H9 (cell line): ENCODE measurements around the gene SH2B2. TPM values are rescaled to one million over a fixed set of nuclear protein-coding genes. Genes with fewer than 3 reads are reported as not detected.

ENCODE experiments used
- DNase-seq: peaks from one replicate; pipeline ENCODE4 v3.0.0-alpha.2; 2017
- H2AFZ ChIP-seq: one replicate; pipeline ENCODE4 v1.6.1; 2013; ENCODE audit warnings: mild to moderate bottlenecking, low read length, control low read depth, moderate library complexity
- H2AK5ac ChIP-seq: 2 replicates; pipeline ENCODE4 v1.6.1; 2013; ENCODE audit warnings: low read length, control low read depth, mixed read lengths; ENCODE audit not compliant: insufficient read length
- H2BK120ac ChIP-seq: one replicate; pipeline ENCODE4 v1.6.1; 2013; ENCODE audit warnings: low read depth, mild to moderate bottlenecking, low read length, control low read depth, inconsistent platforms; ENCODE audit not compliant: poor library complexity, severe bottlenecking
- H2BK12ac ChIP-seq: 2 replicates; pipeline ENCODE4 v1.6.1; 2013; ENCODE audit warnings: low read length, control low read depth, mixed read lengths, low read depth; ENCODE audit not compliant: insufficient read length
- H2BK15ac ChIP-seq: 2 replicates; pipeline ENCODE4 v1.6.1; 2013; ENCODE audit warnings: low read depth, low read length, control low read depth
- H2BK20ac ChIP-seq: one replicate; pipeline ENCODE4 v1.6.1; 2013; ENCODE audit warnings: low read depth, mild to moderate bottlenecking, low read length, control low read depth, inconsistent platforms; ENCODE audit not compliant: poor library complexity, severe bottlenecking
- H2BK5ac ChIP-seq: 2 replicates; pipeline ENCODE4 v1.6.1; 2013; ENCODE audit warnings: low read length, control low read depth, mixed read lengths; ENCODE audit not compliant: insufficient read length
- H3K14ac ChIP-seq: 2 replicates; pipeline ENCODE4 v1.6.1; 2013; ENCODE audit warnings: low read length, control low read depth; ENCODE audit not compliant: insufficient read depth
- H3K18ac ChIP-seq: 2 replicates; pipeline ENCODE4 v1.6.1; 2013; ENCODE audit warnings: low read depth, mild to moderate bottlenecking, mixed read lengths, low read length, control low read depth; ENCODE audit not compliant: insufficient read length
- H3K23ac ChIP-seq: 2 replicates; pipeline ENCODE4 v1.6.1; 2013; ENCODE audit warnings: low read length, control low read depth, mixed read lengths, low read depth; ENCODE audit not compliant: insufficient read length
- H3K23me2 ChIP-seq: 2 replicates; pipeline ENCODE4 v1.6.1; 2013; ENCODE audit warnings: low read depth, mild to moderate bottlenecking, mixed read lengths, low read length, control low read depth; ENCODE audit not compliant: insufficient read length, poor library complexity, severe bottlenecking
- H3K27ac ChIP-seq: 2 replicates; pipeline ENCODE4 v1.5.1; 2013; ENCODE audit warnings: low read length, control low read depth, mixed read lengths, low read depth; ENCODE audit not compliant: insufficient read length
- H3K27me3 ChIP-seq: 2 replicates; pipeline ENCODE4 v1.6.1; 2013; ENCODE audit warnings: low read length, control low read depth, inconsistent platforms; ENCODE audit not compliant: insufficient read depth
- H3K4ac ChIP-seq: 2 replicates; pipeline ENCODE4 v1.6.1; 2013; ENCODE audit warnings: low read depth, mild to moderate bottlenecking, control low read depth, inconsistent platforms, low read length, moderate library complexity
- H3K4me1 ChIP-seq: 2 replicates; pipeline ENCODE4 v1.6.1; 2013; ENCODE audit warnings: low read length, control low read depth, inconsistent platforms; ENCODE audit not compliant: insufficient read depth
- H3K4me2 ChIP-seq: 2 replicates; pipeline ENCODE4 v1.6.1; 2013; ENCODE audit warnings: low read length, control low read depth, mixed read lengths; ENCODE audit not compliant: insufficient read length, insufficient read depth
- H3K56ac ChIP-seq: 2 replicates; pipeline ENCODE4 v1.6.1; 2013; ENCODE audit warnings: low read depth, mild to moderate bottlenecking, mixed read lengths, low read length, control low read depth; ENCODE audit not compliant: insufficient read length
- H3K79me1 ChIP-seq: 2 replicates; pipeline ENCODE4 v1.6.1; 2013; ENCODE audit warnings: low read depth, mild to moderate bottlenecking, moderate library complexity, low read length, control low read depth, inconsistent platforms; ENCODE audit not compliant: insufficient read depth, poor library complexity, severe bottlenecking
- H3K79me2 ChIP-seq: 2 replicates; pipeline ENCODE4 v1.6.1; 2013; ENCODE audit warnings: low read length, control low read depth, inconsistent platforms; ENCODE audit not compliant: insufficient read depth
- H3K9ac ChIP-seq: 2 replicates; pipeline ENCODE4 v1.6.1; 2013; ENCODE audit warnings: low read length, control low read depth, mixed read lengths; ENCODE audit not compliant: insufficient read length; ENCODE audit errors: extremely low read depth
- H3K9me3 ChIP-seq: one replicate; pipeline ENCODE4 v1.6.1; 2013; ENCODE audit warnings: low read depth, low read length, inconsistent platforms; ENCODE audit not compliant: control insufficient read depth
- H3T11ph ChIP-seq: one replicate; pipeline ENCODE4 v1.6.1; 2013; ENCODE audit warnings: mild to moderate bottlenecking, low read length, control low read depth, inconsistent platforms
- H4K20me1 ChIP-seq: one replicate; pipeline ENCODE4 v1.6.1; 2013; ENCODE audit not compliant: control insufficient read depth, insufficient read length, insufficient read depth
- H4K5ac ChIP-seq: 2 replicates; pipeline ENCODE4 v1.6.1; 2013; ENCODE audit warnings: low read depth, mild to moderate bottlenecking, mixed read lengths, low read length, control low read depth; ENCODE audit not compliant: insufficient read length
- H4K8ac ChIP-seq: replicated peaks from 2 replicates; pipeline ENCODE4 v1.6.1; 2013; ENCODE audit warnings: low read length, control low read depth, mixed read lengths, low read depth; ENCODE audit not compliant: insufficient read length
- H4K91ac ChIP-seq: 2 replicates; pipeline ENCODE4 v1.6.1; 2013; ENCODE audit warnings: low read depth, mild to moderate bottlenecking, moderate library complexity, mixed read lengths, low read length, control low read depth; ENCODE audit not compliant: insufficient read length
- H3K27ac Mint-ChIP-seq, 3 experiments: 2 replicates in 2 of 3; 3 replicates in 1 of 3; pipeline ENCODE4 v1.8.0; 2020 to 2021; ENCODE audit warnings: mixed read lengths in 3 of 3, mild to moderate bottlenecking in 1 of 3, moderate library complexity in 1 of 3
- H3K27me3 Mint-ChIP-seq: 2 replicates; pipeline ENCODE4 v1.8.0; 2021; ENCODE audit warnings: low read depth, mild to moderate bottlenecking, moderate library complexity, mixed read lengths
- H3K36me3 Mint-ChIP-seq, 3 experiments: 2 replicates in 2 of 3; 3 replicates in 1 of 3; pipeline ENCODE4 v1.8.0; 2020 to 2021; ENCODE audit warnings: low read depth in 3 of 3, mixed read lengths in 3 of 3; ENCODE audit not compliant: insufficient read depth in 1 of 3
- H3K4me1 Mint-ChIP-seq, 2 experiments: 2 replicates each; pipeline ENCODE4 v1.8.0; 2020; ENCODE audit warnings: mixed read lengths in 2 of 2
- H3K4me3 Mint-ChIP-seq, 2 experiments: 2 replicates in 1 of 2; 3 replicates in 1 of 2; pipeline ENCODE4 v1.8.0; 2020 to 2021; ENCODE audit warnings: mild to moderate bottlenecking in 2 of 2, mixed read lengths in 2 of 2, moderate library complexity in 1 of 2
- H3K9me3 Mint-ChIP-seq, 2 experiments: 2 replicates in 1 of 2; 3 replicates in 1 of 2; pipeline ENCODE4 v1.8.0; 2020; ENCODE audit warnings: mild to moderate bottlenecking in 2 of 2, mixed read lengths in 2 of 2, moderate library complexity in 1 of 2
- WGBS: extraction: QIAGEN DNeasy Blood & Tissue Kit; methylation state at CpG from one replicate; pipeline ENCODE4 v1.1.7; 2013; ENCODE audit warnings: missing lambda C conversion rate, low lambda C conversion rate, mixed read lengths; ENCODE audit not compliant: insufficient read length; ENCODE audit errors: extremely low coverage; 5-methylcytosine and 5-hydroxymethylcytosine counted together
- long read RNA-seq: library from polyadenylated mRNA; unstranded; transcript quantifications from one replicate; pipeline ENCODE4 v2.0.0, GENCODE V29; 2020
- total RNA-seq: library from RNA; stranded (reverse); gene quantifications from 2 replicates; pipeline ENCODE4 v1.2.1, GENCODE V29; 2021
- TF ChIP-seq, protein P1 (sequence below): fragments of 200-600 bp; sonication (generic); conservative IDR thresholded peaks from 3 replicates; pipeline ENCODE4 v1.8.0; 2021; ENCODE audit warnings: antibody characterized with exemption, mild to moderate bottlenecking

SH2B2 gene
- 9.4 and 10.4 TPM in 2 replicates for total RNA-seq
- long read RNA-seq, partial matches to known transcripts: 0 of 1 reads
- long read RNA-seq, other reads (novel, unspliced or antisense): 1 of 1 reads

DNA sequence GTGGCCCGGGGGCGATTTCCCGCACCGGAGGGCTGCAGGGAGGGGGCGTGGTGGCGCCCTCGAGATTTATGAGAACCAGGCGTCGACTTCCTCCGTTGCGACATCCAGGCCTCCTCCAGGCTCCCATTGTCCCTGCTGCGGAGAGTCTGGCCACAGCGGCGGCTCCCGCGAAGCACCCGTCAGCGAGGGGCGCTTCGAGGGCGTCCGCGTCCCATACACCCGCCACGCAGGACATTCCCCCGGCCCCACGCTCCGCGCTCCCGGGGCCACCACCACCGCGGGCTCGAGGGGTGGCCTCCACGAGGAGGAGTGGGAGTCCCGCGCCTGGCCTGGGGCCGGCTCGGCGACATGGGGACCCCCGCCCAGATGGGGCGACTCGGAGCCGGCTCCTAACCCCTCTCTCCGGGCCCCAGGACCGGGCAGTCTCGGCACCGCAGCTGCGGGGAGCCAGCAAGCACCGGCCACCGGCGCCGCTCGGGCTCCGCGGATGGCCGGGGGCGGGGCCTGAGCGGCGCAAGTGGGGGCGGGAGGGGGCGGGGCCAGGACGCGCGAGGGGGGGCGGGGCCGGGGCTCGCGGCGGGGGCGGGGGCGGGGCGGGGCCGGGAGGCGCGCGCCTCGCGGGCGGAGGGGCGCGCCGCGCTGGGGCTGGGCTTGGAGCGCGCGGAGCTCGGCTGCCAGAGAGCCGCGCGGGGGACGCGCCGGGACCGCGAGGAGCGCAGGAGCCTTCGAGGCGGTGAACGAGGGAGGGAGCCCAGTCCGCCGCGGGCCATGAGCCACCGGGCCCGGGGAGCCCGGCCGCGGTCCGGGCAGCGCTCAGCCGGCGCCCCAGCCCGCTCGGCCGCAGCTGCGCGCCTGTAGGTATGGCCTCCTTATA lies at the start of gene SH2B2:
SH2B2 (plus strand) TSS at position 632 of the 874 bp plus-strand sequence. CDS start 13,683 bp downstream, outside the sequence.
- H3K18ac ChIP-seq: peak within 1 kb of the TSS; percentile 31
- WGBS: no CpG with 5 or more reads among the region's 116 CpGs
- H4K5ac ChIP-seq: no peak within 1 kb of the TSS
- no peaks in the 10 kb centered on the region for H3K4me1 ChIP-seq
- peak; percentile 67 for DNase-seq
- peak within 1 kb of the TSS; percentile 81 for H3K14ac ChIP-seq
- H3K27me3 Mint-ChIP-seq: peaks cover 28% of the 10 kb centered on the region
- no peak within 1 kb of the TSS for H2AK5ac ChIP-seq
- H2BK12ac ChIP-seq: no peak within 1 kb of the TSS
- no peak within 1 kb of the TSS for H2BK20ac ChIP-seq
- no peak within 1 kb of the TSS for H2BK15ac ChIP-seq
- H3K4me2 ChIP-seq: peak within 1 kb of the TSS; percentile 86
- H3K4me1 Mint-ChIP-seq: peaks cover 15 to 23% of the 10 kb centered on the region in 2 experiments
- H3K79me1 ChIP-seq: no peaks in the 10 kb centered on the region
- H3K4me3 Mint-ChIP-seq: peak within 1 kb of the TSS; percentile 64 to 81
- TF ChIP-seq, protein P1, sequence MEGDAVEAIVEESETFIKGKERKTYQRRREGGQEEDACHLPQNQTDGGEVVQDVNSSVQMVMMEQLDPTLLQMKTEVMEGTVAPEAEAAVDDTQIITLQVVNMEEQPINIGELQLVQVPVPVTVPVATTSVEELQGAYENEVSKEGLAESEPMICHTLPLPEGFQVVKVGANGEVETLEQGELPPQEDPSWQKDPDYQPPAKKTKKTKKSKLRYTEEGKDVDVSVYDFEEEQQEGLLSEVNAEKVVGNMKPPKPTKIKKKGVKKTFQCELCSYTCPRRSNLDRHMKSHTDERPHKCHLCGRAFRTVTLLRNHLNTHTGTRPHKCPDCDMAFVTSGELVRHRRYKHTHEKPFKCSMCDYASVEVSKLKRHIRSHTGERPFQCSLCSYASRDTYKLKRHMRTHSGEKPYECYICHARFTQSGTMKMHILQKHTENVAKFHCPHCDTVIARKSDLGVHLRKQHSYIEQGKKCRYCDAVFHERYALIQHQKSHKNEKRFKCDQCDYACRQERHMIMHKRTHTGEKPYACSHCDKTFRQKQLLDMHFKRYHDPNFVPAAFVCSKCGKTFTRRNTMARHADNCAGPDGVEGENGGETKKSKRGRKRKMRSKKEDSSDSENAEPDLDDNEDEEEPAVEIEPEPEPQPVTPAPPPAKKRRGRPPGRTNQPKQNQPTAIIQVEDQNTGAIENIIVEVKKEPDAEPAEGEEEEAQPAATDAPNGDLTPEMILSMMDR: no peak
- H3K27ac ChIP-seq: no peak within 1 kb of the TSS
- H4K91ac ChIP-seq: no peak within 1 kb of the TSS
- no peaks in the 10 kb centered on the region for H3K79me2 ChIP-seq
- no peak within 1 kb of the TSS for H4K8ac ChIP-seq
- H3K27ac Mint-ChIP-seq: no peak within 1 kb of the TSS
- no peaks in the 10 kb centered on the region for H3K36me3 Mint-ChIP-seq
- no peaks in the 10 kb centered on the region; a peak in 1 of 5 replicates for H3K9me3 Mint-ChIP-seq
- H3K56ac ChIP-seq: no peak within 1 kb of the TSS
- no peak within 1 kb of the TSS for H2BK120ac ChIP-seq
- no peak within 1 kb of the TSS for H2AFZ ChIP-seq
- no peak within 1 kb of the TSS for H3K4ac ChIP-seq
- no peak within 1 kb of the TSS for H3T11ph ChIP-seq
- no peak within 1 kb of the TSS for H3K23ac ChIP-seq
- no peaks in the 10 kb centered on the region for H4K20me1 ChIP-seq
- peaks cover 10% of the 10 kb centered on the region for H3K23me2 ChIP-seq
- peak within 1 kb of the TSS; percentile 1 for H3K9ac ChIP-seq
- H3K9me3 ChIP-seq: no peaks in the 10 kb centered on the region
- no peaks in the 10 kb centered on the region for H3K27me3 ChIP-seq
- no peak within 1 kb of the TSS for H2BK5ac ChIP-seq
